ENCODE measurements around the gene HSP90B1.

HSP90B1 gene

GRCh38 chr12:103930034-103930786 is at the start of gene HSP90B1:
Gene HSP90B1 (plus strand): TSS chr12:103930410. CDS start chr12:103930516, 106 bp downstream.
- peak within 1 kb of the TSS; percentile 94 for H3K4me3 ChIP-seq (ENCODE audit: low read depth, low read length)
- peak; percentile 100 for DNase-seq (ENCODE audit: low read depth)

GRCh38 chr12:103881261-103881660 is 48.9 kb upstream of the HSP90B1 start:
- no peak overlapping the region for H3K4me3 ChIP-seq (ENCODE audit: low read depth, low read length)
- DNase-seq (ENCODE audit: low read depth): no peak

- no peak overlapping the region for H3K4me3 ChIP-seq (ENCODE audit: low read depth, low read length)
- no peak for DNase-seq (ENCODE audit: low read depth)
Measured at GRCh38 chr12:103882861-103883596, 47.2 kb upstream of the HSP90B1 start.

GRCh38 chr12:103883908-103884307 is 46.3 kb upstream of the HSP90B1 start:
- no peak overlapping the region for H3K4me3 ChIP-seq (ENCODE audit: low read depth, low read length)
- DNase-seq (ENCODE audit: low read depth): no peak

- peak; percentile 24 for DNase-seq (ENCODE audit: low read depth)
- H3K4me3 ChIP-seq (ENCODE audit: low read depth, low read length): no peak overlapping the region
Measured at GRCh38 chr12:103884316-103884715, 45.9 kb upstream of the HSP90B1 start.

- H3K4me3 ChIP-seq (ENCODE audit: low read depth, low read length): no peak overlapping the region
- DNase-seq (ENCODE audit: low read depth): no peak
Measured at GRCh38 chr12:103886195-103886797, 43.9 kb upstream of the HSP90B1 start.

GRCh38 chr12:103887738-103888137 is 42.5 kb upstream of the HSP90B1 start:
- DNase-seq (ENCODE audit: low read depth): no peak
- no peak overlapping the region for H3K4me3 ChIP-seq (ENCODE audit: low read depth, low read length)

GRCh38 chr12:103897316-103897715 is 32.9 kb upstream of the HSP90B1 start:
- no peak for DNase-seq (ENCODE audit: low read depth)

GRCh38 chr12:103901518-103902173 is 28.6 kb upstream of the HSP90B1 start:
- no peak overlapping the region for H3K4me3 ChIP-seq (ENCODE audit: low read depth, low read length)
- no peak for DNase-seq (ENCODE audit: low read depth)

More at GRCh38 chr12:103897316-103897715, 32.9 kb upstream of the HSP90B1 start:
- no peak overlapping the region for H3K4me3 ChIP-seq (ENCODE audit: low read depth, low read length)

GRCh38 chr12:103903993-103904392 is 26.2 kb upstream of the HSP90B1 start:
- no peak for DNase-seq (ENCODE audit: low read depth)
- H3K4me3 ChIP-seq (ENCODE audit: low read depth, low read length): no peak overlapping the region

GRCh38 chr12:103905730-103906349 is 24.4 kb upstream of the HSP90B1 start:
- H3K4me3 ChIP-seq (ENCODE audit: low read depth, low read length): no peak overlapping the region
- no peak for DNase-seq (ENCODE audit: low read depth)

GRCh38 chr12:103908246-103908541 is 22.0 kb upstream of the HSP90B1 start:
- DNase-seq (ENCODE audit: low read depth): no peak
- no peak overlapping the region for H3K4me3 ChIP-seq (ENCODE audit: low read depth, low read length)

- H3K4me3 ChIP-seq (ENCODE audit: low read depth, low read length): no peak overlapping the region
- DNase-seq (ENCODE audit: low read depth): no peak
Measured at GRCh38 chr12:103908877-103909276, 21.3 kb upstream of the HSP90B1 start.

GRCh38 chr12:103909811-103910210 is 20.4 kb upstream of the HSP90B1 start:
- no peak overlapping the region for H3K4me3 ChIP-seq (ENCODE audit: low read depth, low read length)
- DNase-seq (ENCODE audit: low read depth): no peak

GRCh38 chr12:103912069-103912468 is 18.1 kb upstream of the HSP90B1 start:
- no peak overlapping the region for H3K4me3 ChIP-seq (ENCODE audit: low read depth, low read length)
- no peak for DNase-seq (ENCODE audit: low read depth)

GRCh38 chr12:103913100-103913499 is 17.1 kb upstream of the HSP90B1 start:
- no peak for DNase-seq (ENCODE audit: low read depth)
- H3K4me3 ChIP-seq (ENCODE audit: low read depth, low read length): no peak overlapping the region

GRCh38 chr12:103915306-103915705 is 14.9 kb upstream of the HSP90B1 start:
- H3K4me3 ChIP-seq (ENCODE audit: low read depth, low read length): no peak overlapping the region
- DNase-seq (ENCODE audit: low read depth): peak; percentile 30

GRCh38 chr12:103917873-103918272 is 12.3 kb upstream of the HSP90B1 start:
- DNase-seq (ENCODE audit: low read depth): no peak
- no peak overlapping the region for H3K4me3 ChIP-seq (ENCODE audit: low read depth, low read length)

GRCh38 chr12:103924761-103925641 is 5.2 kb upstream of the HSP90B1 start:
- peak; percentile 73 for DNase-seq (ENCODE audit: low read depth)
- no peak overlapping the region for H3K4me3 ChIP-seq (ENCODE audit: low read depth, low read length)
